NCI-H1694 treated with DMSO at 0.1 percent for 48 hours (cell line): ENCODE data around the gene FIGN.
A peak's percentile ranks its signal among the peaks of the same experiment; 100 is the strongest.

ENCODE experiments used
- DNase-seq: peaks from one replicate; lab custom pipeline; 2025; lab: John Stamatoyannopoulos, UW

The FIGN gene

GRCh38 chr2:163735685-163736432 lies at the start of gene FIGN:
Gene FIGN (minus strand): TSS chr2:163736008. CDS start chr2:163734927, 1,081 bp downstream.
- DNase-seq: peak; percentile 60

GRCh38 chr2:163785162-163785561 lies 49.4 kb upstream of the FIGN start:
- DNase-seq: no peak

GRCh38 chr2:163779970-163780597 lies 44.3 kb upstream of the FIGN start:
- DNase-seq: no peak

- DNase-seq: no peak
These were observed 42.4 kb upstream of the FIGN start for GRCh38 chr2:163778045-163778781.

GRCh38 chr2:163775304-163775703 lies 39.5 kb upstream of the FIGN start:
- no peak for DNase-seq

GRCh38 chr2:163774862-163775261 lies 39.1 kb upstream of the FIGN start:
- DNase-seq: no peak

GRCh38 chr2:163773276-163773675 lies 37.5 kb upstream of the FIGN start:
- DNase-seq: no peak

- no peak for DNase-seq
These were observed 35.8 kb upstream of the FIGN start for GRCh38 chr2:163771596-163771995.

GRCh38 chr2:163768881-163769695 lies 33.3 kb upstream of the FIGN start:
- DNase-seq: no peak

- DNase-seq: no peak
These were observed 31.3 kb upstream of the FIGN start for GRCh38 chr2:163767097-163767496.

GRCh38 chr2:163764566-163764965 lies 28.8 kb upstream of the FIGN start:
- DNase-seq: no peak

- no peak for DNase-seq
These were observed 23.2 kb upstream of the FIGN start for GRCh38 chr2:163759013-163759412.

- DNase-seq: no peak
These were observed 22.0 kb upstream of the FIGN start for GRCh38 chr2:163757814-163758213.

- no peak for DNase-seq
These were observed 20.8 kb upstream of the FIGN start for GRCh38 chr2:163756588-163756987.

GRCh38 chr2:163755366-163755765 lies 19.6 kb upstream of the FIGN start:
- DNase-seq: no peak

GRCh38 chr2:163753726-163754125 lies 17.9 kb upstream of the FIGN start:
- DNase-seq: no peak

GRCh38 chr2:163752267-163752666 lies 16.5 kb upstream of the FIGN start:
- no peak for DNase-seq

- no peak for DNase-seq
These were observed 15.9 kb upstream of the FIGN start for GRCh38 chr2:163751696-163752095.

GRCh38 chr2:163748420-163748819 lies 12.6 kb upstream of the FIGN start:
- no peak for DNase-seq

- DNase-seq: no peak
These were observed 5.6 kb upstream of the FIGN start for GRCh38 chr2:163741435-163741834.

- no peak for DNase-seq
These were observed 1.8 kb upstream of the FIGN start for GRCh38 chr2:163737563-163737962.

- no peak for DNase-seq
These were observed 1.3 kb upstream of the FIGN start for GRCh38 chr2:163737190-163737439.
